Right ventricle myocardium inferior (tissue), 1 donor: ENCODE measurements around the gene RPL13. TPM values are rescaled to one million over a fixed set of nuclear protein-coding genes. Genes with fewer than 3 reads are reported as not detected.

Experiments
- ATAC-seq: fragments of 200-7000 bp; cut with Tn5 transposase; one replicate; pipeline ENCODE4 v1.9.1; 2020; ENCODE audit warnings: mild to moderate bottlenecking, moderate library complexity
- DNase-seq: peaks from one replicate; pipeline ENCODE4 v3.0.0; 2021; ENCODE audit errors: missing footprints
- intact Hi-C: fragments of 100-400 bp; cut with DNase I; formaldehyde crosslinking; loops from one replicate; pipeline ENCODE4 v1.11.0; 2022
- total RNA-seq: library from RNA; stranded (reverse); fragmentation: NEBNext Ultra II Directional; extraction: Animal tissue kit (Norgen Biotek cat#: 25700); gene quantifications from one replicate; pipeline ENCODE4 v1.2.1, GENCODE V29; 2021
- donor health status: DM: no; HTN: yes; CAD: no; lungs with severe emphysema.

The RPL13 gene
- total RNA-seq, 1 donor from 2014 or later: 1,162 TPM

DNA sequence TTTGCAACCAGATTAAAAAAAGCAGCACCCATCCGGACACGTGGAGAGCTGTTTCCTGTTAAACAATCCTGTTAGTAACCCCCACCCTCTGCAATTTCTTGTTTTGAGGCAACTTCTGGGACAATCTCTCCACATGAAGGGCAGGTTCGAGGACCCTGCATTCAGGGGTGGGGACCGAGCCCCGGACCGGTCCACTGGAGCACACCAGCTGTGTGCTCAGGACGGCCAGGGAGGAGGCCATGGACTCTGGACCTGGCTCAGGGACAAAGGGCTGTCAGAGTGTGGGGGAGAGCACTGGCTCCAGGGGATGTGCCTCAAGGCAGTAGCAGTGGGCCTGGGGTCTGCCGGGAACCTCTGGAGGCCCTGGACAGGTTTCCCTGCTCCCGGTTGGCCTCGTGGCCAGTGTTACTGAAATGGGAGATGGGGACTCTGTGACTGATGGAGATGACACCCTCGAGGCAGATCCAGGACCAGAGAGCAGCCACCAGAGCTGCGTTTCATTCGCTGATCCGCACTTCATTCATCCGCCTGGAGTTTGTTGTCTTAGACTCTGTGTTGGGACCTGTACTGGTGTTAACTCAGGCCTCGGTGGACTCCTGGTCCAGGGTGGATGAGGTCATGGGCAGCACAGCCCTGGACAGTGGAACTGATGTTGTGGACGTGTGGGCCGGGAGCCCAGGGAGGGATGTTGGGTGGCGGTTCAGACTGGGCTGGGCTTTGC, 12.2 kb downstream of the RPL13 start:
- no peak for DNase-seq
- no peak for ATAC-seq
- intact Hi-C loops: loop anchor here (10.0 kb wide), 1 partner anchor 72 kb away; no protein-coding TSS in a partner anchor

DNA sequence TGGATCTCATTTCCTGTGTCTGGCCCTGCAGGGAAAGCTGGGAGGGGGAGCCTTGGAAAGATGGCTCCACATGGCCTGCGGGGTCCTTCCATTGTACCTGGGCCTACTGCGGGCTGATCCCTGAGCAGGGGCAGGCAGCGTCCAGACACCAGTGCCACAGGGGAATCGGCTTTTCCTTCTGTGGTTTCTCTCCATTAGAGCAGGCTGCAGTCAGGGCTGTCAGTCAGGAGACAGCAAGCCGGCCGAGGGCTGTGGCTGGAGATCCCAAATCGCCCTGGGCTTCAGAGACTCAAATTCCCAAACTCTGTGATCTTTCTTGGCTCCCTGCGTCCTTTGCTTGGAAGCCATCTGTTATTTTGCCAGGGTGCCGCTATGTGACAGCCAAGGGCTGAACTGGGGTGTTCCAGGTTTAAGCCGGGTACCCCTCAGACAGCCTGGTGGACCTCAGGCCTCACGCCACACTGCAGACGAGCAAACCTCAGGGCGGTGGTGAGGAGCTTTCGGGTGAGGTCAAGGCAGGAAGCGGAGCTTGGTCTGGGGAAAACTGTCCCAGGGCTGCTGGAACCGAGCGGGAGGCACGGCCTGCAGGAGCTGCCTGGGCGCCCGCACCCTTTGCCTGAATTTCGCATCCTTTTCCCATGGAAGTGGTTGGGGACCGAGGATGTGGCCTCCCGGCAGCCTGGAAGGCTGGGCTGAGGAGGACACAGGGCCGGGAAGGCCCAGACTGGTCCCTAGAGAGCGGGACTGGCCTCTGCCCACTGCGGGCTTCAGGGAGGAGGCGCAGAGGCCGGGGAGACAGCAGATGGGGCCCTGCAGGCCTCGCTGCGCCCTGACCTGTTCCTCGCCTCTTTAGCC, 13.6 kb downstream of the RPL13 start:
- intact Hi-C loops: loop anchor here (10.0 kb wide), 1 partner anchor 71 kb away; no protein-coding TSS in a partner anchor
- ATAC-seq (peak; percentile 27), DNase-seq (no peak)

DNA sequence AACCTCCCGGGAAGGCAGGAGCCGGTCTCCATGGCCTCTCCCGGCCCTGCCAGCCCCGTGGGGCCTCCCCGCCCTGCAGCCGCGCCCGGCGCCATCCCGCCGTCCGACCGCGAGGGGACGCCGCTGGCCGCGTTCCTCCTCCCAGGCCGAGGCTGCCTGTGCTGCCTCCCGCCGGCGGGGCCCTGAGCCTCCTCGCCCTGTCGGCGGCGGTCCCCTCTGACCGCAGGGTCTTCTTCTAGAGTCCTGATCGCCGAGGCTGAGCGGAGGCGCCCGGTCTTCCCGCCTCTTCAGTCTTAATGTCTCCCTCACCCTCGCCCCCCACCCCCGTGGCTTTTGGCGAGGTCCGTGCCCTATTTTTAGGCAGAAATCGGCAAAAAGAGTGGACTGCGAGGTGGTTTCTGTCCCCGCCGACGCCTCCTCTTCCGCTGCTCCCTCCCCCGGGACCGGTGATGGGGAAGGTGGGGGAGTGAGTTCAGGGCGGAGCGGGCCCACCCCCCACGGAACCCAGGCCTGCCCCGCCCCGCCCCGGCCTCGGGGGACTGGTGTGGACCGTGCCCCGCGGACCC, 14.3 kb downstream of the RPL13 start:
- intact Hi-C loops: loop anchor here (10.0 kb wide), 1 partner anchor 70 kb away; no protein-coding TSS in a partner anchor
- no peak for DNase-seq
- peak; percentile 51 for ATAC-seq

DNA sequence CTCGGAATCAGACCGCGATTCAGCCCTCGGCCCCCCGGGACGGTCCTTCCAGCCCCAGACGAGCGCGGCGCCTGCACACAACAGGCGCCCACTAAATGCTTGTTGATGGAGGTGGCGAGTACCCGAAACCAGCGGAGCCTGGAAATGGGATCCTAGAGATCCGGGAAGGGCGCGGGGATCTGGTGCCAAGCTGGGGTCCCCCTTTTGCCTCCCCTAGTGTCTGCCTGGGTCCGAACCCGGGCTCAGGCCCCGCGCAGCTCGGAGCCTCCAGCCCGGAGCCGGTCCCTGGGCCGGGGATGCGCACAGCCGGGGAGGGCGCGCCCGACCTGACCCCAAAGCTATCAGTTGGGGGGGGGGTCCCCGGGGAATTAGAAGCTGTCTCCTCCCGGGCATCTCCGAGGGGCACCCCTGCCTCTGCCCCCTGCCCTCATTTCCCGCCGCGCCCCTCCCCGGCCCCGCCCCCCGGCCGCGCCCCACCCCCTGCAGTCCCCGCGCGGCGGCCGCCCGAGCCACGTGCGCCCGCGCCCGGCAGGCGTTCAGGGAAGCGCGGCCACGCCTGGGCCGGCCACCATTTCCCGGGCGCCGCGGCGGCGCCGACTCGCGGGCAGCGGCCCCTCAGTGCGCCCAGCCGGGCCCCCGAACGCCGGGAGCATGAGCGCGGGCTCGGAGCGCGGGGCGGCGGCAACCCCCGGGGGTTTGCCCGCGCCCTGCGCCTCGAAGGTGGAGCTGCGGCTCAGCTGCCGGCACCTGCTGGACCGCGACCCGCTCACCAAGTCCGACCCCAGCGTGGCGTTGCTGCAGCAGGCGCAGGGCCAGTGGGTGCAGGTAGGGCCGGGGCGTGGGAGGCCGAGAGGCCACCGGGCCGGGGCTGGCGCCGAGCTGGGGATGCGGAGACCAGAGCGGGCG, 15.0 kb downstream of the RPL13 start, which contains the start of gene CPNE7:
CPNE7 (plus strand) TSS at position 512 of the 906 bp plus-strand sequence; CDS start at position 652, 140 bp downstream.
- ATAC-seq (no peak), DNase-seq (no peak)
- intact Hi-C loops: loop anchor here (10.0 kb wide), 1 partner anchor 69 kb away; no protein-coding TSS in a partner anchor

DNA sequence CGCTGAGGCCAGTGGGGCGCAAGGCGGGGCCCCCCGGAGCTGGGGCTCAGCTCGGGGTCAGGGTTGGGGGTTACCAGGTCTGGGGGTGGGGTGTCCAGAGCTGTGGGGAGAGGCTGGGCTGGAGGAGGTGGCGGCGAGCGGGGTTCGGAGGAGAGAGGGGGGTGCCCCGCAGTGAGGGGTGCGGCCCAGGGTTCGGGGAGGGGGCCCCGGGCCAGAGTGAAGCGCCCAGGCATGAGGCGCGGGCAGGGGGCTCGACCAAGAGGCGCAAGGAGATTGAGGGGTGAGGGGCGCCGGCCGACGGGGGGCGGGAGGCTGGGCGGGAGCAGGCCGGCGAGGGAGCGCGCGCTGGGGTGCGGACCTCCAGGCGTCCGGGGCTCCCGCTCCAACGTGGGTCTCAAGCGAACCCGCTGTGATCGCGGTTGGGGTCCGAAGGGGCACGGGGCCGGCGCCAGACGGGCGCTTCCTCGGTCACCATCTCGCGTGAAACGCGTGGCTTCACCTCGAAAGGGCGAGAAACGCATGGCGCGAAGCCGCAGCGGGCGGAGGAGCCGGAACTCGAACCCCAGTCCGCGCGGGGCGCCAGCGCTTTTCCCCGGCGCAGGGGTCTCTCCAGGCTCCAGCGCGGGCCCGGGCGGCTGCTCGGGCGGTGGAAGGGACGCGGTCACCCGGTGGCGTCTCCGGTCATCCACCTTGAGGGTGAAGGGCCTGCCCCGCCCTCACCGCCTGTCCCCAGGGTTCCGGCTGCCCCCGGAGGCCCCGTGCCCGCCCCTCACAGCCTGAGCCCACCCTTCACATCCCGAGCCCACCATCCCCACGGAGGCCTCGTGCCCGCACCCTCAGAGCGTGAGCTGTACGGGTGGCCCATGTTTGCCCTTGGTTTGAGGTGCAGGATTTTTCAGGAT, 15.9 kb downstream of the RPL13 start:
- DNase-seq (no peak), ATAC-seq (no peak)
- intact Hi-C loops: loop anchor here (10.0 kb wide), 1 partner anchor 68 kb away; no protein-coding TSS in a partner anchor

DNA sequence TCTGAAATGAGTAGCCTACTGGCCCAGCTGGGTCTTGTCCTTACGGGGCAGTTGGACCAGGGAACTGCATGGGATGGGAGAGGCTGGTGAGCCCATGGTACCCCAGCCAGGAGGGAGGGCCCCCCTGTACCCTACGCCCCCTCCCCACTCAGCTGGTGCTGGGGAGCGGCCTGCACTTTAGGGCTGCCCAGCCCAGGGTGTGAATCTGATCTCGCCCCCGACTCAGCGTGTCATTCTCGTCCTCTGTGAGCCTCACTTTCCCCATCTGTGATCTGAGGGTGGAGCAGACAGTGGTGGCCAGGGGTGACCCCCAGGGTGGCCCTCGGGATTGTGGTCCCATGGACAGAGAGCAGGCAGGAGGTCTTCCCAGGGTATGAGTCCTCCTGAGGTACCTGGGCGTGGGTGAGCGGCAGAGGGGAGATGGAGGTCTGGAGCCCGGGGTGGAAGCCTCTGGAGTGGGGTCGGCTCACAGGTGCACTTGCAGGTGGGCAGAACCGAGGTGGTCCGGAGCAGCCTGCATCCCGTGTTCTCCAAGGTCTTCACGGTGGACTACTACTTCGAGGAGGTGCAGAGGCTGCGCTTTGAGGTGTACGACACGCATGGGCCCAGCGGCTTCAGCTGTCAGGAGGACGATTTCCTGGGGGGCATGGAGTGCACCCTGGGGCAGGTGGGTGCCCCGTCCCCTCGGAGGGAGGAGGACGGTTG, 16.7 kb downstream of the RPL13 start:
- intact Hi-C loops: loop anchor here (10.0 kb wide), 1 partner anchor 68 kb away; no protein-coding TSS in a partner anchor
- DNase-seq (peak; percentile 39), ATAC-seq (no peak)

DNA sequence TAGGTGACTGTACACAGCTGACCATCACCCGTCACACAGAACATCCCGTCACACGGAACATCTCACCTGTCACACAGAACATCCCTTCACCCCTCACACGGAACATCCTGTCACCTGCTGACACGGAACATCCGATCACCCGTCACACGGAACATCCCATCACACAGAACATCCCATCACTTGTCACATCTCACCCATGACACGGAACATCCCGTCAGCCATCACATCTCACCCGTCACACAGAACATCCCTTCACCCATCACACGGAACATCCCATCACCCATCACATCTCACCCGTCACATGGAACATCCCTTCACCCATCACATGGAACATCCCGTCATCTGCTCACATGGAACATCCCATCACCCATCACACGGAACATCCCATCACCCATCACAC, 18.9 kb downstream of the RPL13 start:
- no peak for DNase-seq
- intact Hi-C loops: loop anchor here (10.0 kb wide), 1 partner anchor 65 kb away; no protein-coding TSS in a partner anchor
- ATAC-seq: no peak

DNA sequence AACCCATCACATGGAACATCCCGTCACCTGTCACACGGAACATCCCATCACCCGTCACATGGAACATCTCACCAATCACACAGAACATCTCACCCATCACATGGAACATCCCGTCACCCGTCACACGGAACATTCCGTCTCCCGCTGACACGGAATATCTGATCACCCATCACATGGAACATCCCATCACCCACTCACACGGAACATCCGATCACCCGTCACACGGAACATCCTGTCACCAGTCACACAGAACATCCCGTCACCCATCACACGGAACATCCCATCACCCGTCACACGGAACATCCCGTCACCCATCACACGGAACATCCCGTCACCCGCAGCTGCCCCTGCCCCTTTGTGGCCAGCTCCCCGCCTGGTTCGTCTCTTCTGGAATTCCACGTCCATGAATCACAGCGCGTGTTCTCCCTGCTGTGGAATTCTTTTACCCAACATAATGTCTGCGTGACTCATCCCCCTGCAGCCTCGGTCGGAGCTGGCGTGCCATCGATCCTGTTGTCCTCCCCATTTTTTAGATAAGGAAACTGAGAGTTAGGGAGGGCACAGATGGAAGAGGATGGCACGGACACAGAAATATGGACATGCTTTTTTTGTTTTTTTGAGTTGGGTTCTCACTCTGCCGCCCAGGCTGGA, 20.7 kb downstream of the RPL13 start:
- intact Hi-C loops: no loop called here

DNA sequence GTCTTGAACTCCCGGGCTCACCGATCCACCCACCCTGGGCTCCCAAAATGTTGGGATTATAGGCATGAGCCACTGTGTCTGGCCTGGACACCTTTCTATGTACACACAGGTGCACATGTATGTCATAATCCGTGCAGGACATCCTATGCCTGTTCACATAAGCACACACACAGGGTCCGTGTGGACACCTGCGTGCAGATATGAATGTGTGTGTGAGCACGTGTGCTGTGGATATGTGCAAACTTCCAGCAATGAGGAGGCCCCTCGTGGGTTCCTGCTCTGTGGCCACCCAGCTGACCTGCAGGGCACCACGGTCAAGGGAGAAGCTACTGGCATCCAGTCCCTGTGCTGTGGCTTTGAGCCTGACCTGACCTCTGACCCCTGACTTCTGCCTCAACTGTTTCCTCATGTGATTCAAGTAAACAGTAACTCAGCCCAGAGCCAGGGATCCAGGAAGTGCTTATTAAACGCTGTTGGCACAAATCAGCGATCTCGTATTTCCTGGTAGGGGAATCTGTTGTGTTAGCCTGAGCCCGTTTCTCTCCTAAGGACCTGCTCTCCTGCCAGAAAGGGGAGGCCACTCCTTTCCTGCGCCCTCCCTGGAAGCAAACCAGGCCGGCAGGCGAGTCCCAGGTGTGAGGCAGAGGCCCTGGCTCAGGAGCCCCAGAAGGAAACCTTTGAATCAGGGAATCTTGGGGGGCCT, 21.5 kb downstream of the RPL13 start:
- intact Hi-C loops: no loop called here
- ATAC-seq (no peak), DNase-seq (no peak)

More for the DNA sequence above, 20.7 kb downstream of the RPL13 start:
- ATAC-seq: no peak
- DNase-seq: peak; percentile 42

DNA sequence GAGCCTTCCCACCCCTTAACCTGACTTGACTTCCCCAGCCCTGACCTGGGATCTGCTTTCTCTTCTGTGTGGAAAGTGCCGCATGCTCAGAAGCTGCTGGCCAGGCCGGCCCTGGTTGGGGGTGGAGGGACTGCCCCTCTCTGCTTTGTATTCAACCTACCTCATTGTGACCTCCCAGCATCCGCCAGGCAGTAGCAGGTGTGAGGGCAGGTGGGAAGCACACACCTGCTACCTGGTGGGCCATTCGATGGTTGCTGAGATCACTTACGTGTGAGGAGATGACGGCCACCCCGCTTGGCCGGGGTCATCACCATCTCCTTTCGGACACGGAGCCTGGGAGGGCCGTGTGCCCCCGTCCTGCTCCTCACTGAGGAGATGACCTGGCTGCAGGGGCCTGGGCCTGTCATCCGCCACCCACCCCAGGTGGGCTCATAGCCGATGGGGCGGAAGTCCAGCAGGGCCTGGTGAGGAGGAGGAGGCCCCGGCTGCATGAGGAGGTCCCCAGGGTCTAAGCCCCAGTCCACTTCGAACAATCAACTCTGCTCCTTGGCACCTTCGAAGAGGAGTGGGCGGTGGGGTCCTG, 22.2 kb downstream of the RPL13 start:
- DNase-seq (no peak), ATAC-seq (no peak)
- intact Hi-C loops: no loop called here

DNA sequence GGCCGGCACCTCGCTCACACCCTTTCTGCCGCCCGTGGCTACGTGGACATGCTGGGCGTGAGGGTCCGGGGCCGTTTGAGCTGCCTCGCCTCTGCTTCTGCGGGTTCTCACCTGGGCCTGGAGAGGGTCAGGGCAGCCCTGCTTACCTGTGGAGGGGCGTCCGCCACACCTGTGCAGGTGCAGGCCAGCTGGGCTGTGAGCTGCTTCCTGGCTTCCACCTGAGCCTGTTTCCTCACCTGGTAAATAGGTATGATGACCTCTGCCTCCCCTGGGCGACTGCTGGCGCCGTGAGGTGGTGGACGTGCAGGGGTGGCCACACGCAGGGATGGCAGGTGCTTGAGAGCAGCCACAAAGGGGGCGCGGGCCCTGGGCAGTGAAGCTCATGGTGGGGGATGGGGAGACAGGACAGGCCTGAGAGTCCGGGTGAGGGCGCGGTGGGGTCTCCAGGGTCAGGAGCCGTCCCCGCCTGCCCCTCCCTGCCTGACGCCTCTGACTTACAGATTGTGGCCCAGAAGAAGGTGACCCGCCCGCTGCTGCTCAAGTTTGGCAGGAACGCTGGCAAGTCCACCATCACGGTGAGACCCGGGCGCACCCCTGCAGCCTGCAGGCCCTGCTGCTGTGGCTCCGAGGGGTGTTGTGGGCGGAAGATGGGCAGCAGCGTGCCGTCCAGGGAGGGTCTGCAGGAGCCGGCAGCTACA, 22.9 kb downstream of the RPL13 start:
- DNase-seq (peak; percentile 60), ATAC-seq (peak; percentile 17)
- intact Hi-C loops: no loop called here

DNA sequence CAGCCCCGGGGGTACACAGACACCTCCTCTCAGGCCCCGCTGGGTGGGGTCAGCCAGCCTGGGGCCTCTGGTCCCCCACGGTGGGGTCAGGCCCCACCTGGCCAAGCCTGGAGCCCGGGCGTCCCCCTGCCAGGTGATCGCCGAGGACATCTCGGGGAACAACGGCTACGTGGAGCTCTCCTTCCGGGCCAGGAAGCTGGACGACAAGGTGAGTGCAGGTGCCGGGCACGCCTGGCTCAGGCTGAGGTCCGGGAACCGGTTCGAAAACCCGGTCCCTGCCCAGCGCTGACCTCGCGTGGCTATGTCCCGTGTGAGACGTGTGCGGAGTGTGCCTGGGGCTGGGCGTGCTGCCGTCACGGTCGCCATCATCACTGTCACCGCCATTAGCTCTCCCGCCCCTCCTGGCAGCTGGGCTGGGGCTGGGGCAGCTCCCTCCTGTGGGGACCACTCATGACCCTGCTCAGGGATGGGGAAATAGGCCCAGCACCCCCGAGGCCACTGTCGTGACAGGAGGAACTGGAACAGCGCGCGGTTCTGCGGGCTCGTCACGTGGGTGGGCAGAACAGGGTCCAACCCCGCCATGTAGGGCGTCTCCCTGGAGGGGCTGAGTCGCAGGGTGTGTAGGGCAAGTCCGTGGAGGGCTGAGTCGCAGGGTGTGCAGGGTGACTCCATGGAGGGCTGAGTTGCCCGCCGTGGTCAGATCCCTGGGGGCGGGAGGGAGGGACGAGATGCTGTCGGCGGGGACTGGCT, 23.6 kb downstream of the RPL13 start:
- intact Hi-C loops: no loop called here
- ATAC-seq (no peak), DNase-seq (peak; percentile 60)

DNA sequence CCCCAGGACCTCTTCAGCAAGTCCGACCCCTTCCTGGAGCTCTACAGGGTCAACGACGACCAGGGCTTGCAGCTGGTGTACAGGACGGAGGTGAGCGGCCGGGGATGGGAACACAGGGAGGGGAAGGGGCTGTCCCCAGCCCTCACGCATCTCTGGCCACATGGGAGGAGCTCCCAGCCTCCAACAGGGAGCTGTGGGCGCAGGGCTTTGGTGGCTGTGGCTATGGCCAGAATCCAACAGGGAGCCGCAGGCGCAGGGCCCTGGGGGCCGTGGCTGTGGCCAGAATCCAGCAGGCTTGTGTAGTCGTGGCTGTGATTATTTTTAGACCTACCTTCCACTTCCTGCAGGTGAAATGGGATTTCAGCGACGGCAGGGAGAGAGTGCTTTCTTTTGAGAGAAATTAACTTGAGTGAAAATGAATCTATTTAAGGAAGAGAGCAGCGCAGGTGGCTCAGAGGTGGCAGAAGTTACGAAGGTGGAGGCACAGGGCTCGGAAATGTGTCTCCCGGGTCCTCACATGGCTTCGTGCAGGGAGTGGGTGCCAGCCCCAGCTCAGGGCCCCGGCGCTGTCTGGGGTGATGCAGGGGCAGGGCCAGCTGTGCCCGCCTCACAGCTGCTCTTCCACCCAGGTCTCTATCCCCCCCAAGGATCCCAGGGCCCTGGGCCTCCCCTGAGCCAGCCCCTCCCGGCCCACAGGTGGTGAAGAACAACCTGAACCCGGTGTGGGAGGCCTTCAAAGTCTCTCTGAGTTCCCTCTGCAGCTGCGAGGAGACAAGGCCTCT, 24.5 kb downstream of the RPL13 start:
- intact Hi-C loops: no loop called here
- DNase-seq: peak; percentile 45
- ATAC-seq: no peak
